NCI-H82 treated with DMSO at 0.1 percent for 48 hours (cell line): ENCODE results near the gene MCRIP1.
A peak's percentile ranks its signal among the peaks of the same experiment; 100 is the strongest.

Experiments used
- DNase-seq: peaks from one replicate; lab custom pipeline; 2025; ENCODE audit not compliant: unreplicated experiment; lab: John Stamatoyannopoulos, UW

The MCRIP1 gene

DNA sequence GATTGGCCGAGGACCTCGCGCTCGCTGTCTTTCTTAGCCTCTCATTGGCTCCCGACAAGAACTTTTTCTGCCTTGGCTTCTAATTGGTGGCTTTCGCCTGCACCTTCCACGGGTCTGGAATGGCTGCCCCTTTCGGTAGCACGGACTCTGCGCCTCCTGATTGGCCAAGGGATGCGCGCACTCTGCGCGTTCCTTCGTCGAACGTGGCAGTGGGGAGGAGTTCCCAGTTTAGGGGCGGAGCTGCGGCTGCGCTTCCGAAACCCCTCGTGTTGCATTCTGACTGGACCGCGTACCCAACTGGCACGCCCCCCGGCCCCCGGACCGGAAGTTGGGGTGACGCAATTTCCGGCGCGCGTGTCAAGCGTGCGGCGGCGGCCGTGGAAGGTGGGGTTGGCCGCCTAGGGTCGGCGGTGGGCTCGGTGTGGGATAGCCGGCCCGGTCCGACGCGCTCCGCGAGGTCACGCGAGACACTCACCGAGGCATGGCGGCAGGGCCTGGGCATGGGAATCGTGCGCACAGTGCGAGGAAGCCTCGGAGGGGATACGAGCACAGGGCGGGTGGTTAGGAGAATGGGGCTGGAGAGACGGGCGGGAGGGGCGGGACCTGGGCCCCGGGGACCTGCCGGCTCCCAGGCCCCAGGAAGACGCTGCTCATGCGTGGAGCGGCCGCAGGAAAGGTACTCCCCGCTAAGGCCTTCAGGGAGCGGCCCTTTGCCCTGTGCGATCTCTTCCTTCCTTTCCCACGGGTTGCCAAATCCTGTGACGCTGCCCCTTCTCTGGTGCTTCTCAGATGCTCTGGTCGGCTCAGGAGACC lies 27.9 kb upstream of the MCRIP1 start:
- DNase-seq: peak; percentile 99

DNA sequence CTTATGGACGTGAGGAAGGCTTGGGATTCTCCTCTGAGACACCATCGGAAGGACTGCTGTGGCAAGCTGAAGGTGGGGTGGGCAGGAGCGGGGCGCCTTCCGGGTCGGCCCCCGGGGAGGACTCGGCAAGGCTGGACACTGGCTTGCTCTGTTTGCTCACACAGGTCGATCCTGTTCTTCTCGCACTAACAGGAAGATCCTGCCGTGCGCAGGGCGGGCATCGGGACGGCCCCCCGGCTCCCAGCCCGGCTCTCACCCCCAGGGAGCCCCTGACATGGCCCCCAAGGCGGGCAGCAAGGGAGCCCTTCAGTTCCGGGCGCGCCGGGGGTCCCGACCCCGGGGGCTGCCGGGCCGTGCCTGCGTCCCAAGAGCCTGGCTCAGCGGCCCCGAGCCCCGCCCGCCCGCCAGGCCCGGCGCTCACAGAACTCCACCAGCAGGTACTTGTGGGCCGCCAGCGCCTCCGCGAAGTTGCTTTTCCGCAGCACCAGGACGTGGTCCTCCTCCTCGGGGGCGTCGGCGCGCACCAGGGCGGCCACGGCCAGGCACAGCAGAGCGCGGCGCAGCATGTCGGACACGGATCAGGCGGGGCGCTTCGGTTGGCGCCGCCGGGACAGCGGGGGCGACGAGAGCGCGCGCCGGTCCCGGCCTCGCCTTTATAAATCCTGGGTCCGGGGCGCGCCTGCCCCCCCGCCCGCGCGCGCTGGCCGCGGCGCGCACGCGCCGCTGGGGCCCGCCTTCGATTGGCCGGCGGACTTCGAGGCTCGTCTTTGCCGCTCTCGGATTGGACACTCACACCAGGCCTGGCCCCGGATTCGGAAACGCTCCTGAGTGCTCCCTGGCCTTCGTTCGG lies 27.0 kb upstream of the MCRIP1 start, which contains the start of gene P4HB:
Gene P4HB, minus strand, starts transcription at position 630 of the 850 bp plus-strand sequence. Its CDS starts 64 bp downstream, at position 566.
- DNase-seq: no peak

- no peak for DNase-seq
These were observed 26.1 kb upstream of the MCRIP1 start for GRCh38 chr17:81858967-81859905.

DNA sequence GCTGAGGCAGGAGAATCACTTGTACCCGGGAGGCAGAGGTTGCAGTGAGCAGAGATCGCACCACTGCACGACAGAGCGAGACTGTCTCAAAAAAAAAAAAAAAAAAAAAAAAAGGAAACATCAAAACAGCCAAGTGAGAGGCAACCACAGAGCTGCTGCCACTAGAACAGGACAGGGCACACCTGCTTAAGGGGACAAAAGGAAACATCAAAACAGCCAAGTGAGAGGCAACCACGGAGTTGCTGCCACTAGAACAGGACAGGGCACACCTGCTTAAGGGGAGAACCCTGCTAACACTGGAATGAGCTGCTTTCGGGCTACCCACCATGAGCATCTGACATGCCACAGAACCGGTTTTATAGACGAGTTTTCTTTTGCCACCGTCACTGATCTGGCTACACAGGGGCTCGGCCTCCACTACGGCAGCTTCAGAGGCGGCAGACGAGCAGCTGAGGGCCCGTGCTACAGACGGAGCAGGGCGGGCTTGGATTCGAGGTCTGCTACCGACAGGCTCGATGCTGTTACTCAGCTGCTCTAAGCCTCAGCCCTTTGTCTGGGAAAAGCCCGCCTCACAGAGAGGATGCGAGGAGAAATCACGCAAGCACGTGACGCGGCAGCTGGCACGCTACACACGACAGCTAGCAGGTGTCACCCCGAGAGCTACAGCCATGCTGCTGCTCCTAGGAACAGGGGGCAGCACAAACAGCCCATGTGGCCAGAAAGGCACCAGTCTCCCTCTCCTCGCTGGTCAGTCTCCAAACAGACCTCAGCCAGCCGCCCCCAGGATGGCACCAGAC lies 25.3 kb upstream of the MCRIP1 start:
- DNase-seq: no peak

GRCh38 chr17:81854974-81855774 lies 22.1 kb upstream of the MCRIP1 start:
- DNase-seq: no peak

GRCh38 chr17:81852237-81852636 lies 19.1 kb upstream of the MCRIP1 start:
- no peak for DNase-seq

GRCh38 chr17:81851423-81851822 lies 18.3 kb upstream of the MCRIP1 start:
- DNase-seq: no peak

- DNase-seq: no peak
These were observed 16.4 kb upstream of the MCRIP1 start for GRCh38 chr17:81849457-81849856.

- DNase-seq: no peak
These were observed 13.9 kb upstream of the MCRIP1 start for GRCh38 chr17:81846743-81847689.

DNA sequence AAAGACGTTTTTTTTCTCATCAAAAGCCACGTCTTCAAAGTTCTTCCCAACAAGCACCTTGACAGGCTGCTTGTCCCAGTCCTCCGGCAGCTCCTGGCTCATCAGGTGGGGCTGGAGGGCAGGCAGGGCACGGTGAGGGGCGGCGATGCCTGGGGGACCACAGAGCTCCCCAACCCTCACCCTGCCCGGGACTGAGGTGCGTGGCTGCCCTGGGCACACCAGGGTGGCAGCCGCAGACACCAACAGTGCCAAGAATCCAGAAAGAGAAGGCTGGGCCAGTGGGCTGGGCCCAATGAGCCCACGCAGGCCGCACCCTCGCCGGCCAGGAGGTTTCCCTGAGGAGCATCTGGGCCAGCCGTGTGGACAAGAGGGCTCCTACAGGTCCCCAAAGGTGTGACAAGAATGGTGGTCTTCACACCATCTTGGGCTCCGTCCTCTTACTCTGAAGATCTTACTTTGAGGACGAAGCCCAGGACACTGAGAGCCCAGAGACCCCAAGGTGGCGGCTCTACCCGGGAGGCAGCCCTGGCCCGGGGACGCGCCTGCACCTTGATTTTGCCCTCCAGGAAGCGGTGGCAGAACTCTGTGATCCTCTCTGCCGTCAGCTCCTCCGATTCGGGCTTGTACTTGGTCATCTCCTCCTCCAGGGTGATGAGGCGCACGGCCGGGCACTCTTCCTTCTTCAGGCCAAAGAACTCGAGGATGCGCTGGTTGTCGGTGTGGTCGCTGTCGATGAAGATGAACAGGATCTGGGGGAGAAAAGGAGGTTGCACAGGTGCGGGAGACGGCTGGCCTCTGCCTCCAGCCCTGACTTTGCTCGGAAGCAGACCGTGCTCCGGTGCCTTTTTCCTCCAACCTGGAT lies 13.0 kb upstream of the MCRIP1 start:
- no peak for DNase-seq

DNA sequence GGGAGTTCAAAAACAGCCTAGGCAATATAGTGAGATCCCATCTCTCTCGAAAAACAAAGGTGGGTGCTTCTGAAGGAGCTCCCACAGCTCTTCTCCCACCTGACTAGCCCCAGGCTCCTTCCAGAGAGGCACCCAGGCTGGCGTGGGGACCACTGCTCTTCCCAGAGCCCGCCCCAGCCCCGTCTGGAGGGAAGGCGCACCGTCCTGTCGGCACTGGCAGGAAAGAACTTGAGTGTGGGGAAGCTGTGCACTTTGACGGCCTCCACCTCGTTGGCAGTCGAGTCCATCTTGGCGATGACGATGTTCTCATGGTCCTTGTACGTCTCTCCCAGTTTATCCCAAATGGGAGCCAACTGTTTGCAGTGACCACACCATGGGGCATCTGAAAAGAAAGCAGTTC lies 12.3 kb upstream of the MCRIP1 start:
- no peak for DNase-seq

- no peak for DNase-seq
These were observed 11.8 kb upstream of the MCRIP1 start for GRCh38 chr17:81844887-81845286.

- no peak for DNase-seq
These were observed 11.3 kb upstream of the MCRIP1 start for GRCh38 chr17:81844327-81844851.

DNA sequence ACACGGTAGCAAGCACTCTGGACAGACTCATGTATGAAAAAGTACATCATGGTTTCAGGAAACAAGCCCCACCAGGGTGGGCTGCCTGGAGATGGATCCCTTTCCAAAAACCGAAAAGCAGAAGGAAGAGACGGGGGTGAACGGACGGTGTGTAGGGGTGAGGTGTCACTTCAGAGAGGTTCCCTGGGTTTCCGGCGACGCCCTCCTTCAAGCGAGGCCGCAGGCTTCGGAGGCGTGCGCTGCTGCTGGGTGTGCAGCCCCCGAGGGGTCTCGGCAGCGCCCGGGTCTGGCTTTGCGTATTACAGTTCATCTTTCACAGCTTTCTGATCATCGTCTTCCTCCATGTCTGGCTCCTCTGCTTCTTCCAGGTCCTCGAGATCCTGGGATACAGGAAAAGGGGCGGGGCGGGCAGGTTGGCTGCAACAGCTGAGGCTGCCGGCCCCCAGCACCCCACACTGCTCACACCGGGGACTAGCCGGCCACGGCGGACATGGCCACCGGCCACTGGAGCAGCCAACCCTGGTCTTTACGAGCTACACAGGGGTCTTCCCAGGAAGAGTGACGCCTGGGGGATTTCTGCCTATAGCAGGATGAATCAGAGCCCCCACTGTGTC lies 10.7 kb upstream of the MCRIP1 start:
- no peak for DNase-seq

DNA sequence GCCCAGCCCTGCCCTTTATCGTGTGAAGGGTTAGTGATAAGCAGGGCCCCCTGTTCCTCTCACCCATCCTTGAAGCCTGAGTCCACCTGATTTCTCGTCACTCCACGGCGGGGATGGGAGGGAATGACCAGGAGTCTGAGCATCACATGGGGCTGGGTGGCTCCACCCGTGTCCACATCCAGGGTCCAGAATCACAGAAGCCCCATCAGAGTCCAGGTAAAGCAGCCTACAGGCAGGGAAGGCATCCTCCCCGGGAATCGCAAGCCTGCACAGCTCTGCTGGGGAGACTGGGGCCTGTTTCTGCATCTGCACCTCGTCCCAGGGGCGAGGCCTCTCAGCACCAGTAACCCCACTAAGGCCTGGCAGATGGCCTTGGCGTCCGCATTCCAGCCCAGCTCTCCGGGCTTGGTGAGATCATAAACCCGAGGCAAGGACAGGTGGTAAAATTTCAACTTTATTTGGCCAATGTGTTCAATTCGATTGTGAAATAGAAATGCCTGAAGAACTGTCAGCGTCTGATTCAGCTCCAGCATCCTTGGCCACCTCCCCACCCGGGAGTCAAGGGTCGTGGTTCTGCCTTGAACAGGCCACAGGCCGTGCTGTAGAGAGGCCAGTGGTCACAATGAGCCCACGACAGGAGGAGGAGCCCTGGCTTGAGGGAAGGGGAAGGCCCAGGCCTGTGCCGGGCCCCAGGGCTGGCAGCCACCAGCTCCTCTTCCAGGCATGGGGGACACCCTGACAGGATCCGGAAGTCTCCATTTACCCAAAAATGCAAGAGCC lies 9.8 kb upstream of the MCRIP1 start:
- DNase-seq: no peak

DNA sequence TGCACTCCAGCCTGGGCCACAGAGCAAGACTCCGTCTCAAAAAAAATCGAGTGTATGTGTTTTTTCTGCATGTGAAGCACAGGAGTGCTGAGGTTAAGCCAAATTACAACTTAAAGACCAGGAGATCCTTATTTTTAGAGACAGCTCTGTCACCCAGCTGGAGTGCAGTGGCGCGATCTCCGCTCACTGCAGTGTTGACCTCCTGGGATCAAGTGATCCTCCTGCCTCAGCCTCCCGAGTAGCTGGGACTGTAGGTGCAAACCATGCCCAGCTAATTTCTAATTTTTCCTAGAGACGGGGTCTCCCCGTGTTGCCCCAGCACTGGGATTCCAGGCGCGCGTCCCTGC lies 9.3 kb upstream of the MCRIP1 start:
- no peak for DNase-seq
